HG03575 (cell line): Measurements from ENCODE around the gene CEP85L.

Experiments used
- ATAC-seq: cut with Tn5 transposase; IDR thresholded peaks from one replicate; pipeline ENCODE4 v1.9.1; 2021; ENCODE audit not compliant: unreplicated experiment, insufficient number of reproducible peaks, low FRiP score; ENCODE audit errors: extremely low read depth

Gene CEP85L

DNA sequence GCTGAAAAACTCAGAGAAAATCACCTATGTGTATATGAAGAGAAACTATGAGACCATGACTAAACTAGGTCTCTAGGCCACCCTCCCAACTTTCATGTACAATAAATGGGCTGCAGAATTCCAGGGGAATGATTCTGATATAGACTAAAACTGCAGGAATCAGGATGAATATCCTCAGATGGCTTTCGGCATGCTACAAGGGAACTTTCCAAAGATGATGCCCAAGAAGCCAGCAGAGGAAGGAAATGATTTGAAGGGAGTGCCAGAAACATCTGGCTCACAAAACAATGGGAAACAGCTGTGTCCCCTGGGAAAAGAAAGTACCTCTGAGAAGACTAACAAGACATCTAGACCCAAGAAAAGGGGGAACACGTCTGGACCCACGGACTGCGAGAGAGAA is 62.2 kb downstream of the CEP85L start:
- ATAC-seq, result no peak

- ATAC-seq, result no peak
Observed at GRCh38 chr6:118588626-118589025, 62.8 kb downstream of the CEP85L start.

DNA sequence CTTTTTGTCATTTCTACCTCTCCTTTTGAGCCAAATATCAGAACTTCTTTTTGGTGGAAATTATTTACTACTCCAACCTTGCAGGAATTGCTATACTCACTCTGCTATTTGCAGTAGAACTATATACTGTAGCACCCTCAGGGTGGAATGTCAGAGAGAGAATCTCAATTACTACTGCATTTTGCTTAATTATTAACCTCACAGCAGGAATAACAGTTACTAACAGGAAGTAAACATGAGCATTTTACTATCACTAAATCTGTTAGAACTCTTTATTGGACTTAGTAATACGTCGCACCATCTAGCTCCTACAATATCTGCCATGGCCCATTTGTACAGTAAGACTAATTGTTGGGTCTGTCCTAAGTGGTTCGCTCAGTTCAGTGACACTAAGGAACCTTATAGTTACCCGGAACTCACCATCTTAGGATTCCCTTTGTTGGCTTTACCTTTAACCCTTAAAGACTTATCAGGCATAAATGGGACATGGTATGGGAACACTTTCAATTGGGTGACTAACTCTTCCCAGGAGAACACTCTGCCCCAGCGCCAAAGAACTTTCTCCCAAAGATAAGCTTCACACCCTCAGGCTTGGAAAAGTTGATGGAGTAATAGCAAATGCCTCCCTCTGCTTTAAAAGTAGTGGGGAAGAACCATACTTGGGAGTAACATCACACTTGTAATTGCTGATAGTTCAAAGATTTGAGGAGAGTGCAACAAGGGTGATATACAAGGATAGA is 64.5 kb downstream of the CEP85L start:
- ATAC-seq, result no peak

- ATAC-seq, result no peak
Observed at GRCh38 chr6:118584911-118585310, 66.5 kb downstream of the CEP85L start.

DNA sequence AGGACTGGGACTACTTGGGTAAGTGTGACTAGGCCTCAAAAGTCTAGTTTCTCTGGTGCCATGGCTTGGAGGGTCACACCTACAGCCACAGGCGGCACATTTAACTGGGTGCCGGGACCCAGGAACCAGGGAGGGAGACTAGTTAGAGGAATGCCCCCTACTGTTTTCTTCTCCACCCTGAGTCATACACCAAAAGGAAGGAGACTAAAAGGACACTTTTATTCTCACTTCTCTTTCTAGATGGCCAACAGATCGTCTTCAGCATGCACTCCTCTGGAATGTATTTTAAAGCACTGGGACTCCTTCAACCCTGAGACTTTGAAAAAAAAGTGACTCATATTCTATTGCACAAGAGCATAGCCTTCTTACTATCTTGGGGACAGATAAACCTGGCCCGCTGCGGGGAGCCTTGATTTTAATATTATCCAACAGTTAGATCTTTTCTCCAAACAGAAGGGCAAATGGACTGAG is 69.9 kb downstream of the CEP85L start:
- no peak for ATAC-seq

- no peak for ATAC-seq
Observed at GRCh38 chr6:118580585-118581419, 70.6 kb downstream of the CEP85L start.

DNA sequence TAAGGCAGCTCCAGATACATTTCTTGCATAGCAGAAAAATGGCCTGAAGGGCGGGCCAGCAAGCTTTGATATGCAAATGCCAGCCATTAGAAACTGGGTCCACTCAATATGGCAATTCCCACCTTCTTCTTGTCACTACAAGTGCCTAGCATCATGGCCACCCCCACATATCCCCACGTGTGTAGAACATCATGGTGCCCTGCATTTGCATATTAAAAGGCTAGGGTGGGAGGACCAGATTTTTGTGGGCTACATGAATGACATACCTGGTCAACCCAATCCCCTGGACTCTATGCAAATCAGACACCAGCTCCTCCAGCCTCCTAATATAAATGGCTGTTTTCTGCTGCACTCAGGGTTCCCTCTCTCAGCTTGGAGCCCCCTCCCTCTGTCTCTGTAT is 71.6 kb downstream of the CEP85L start:
- ATAC-seq, result no peak

- no peak for ATAC-seq
Observed at GRCh38 chr6:118578617-118579016, 72.8 kb downstream of the CEP85L start.

- ATAC-seq, result no peak
Observed at GRCh38 chr6:118577972-118578371, 73.4 kb downstream of the CEP85L start.

DNA sequence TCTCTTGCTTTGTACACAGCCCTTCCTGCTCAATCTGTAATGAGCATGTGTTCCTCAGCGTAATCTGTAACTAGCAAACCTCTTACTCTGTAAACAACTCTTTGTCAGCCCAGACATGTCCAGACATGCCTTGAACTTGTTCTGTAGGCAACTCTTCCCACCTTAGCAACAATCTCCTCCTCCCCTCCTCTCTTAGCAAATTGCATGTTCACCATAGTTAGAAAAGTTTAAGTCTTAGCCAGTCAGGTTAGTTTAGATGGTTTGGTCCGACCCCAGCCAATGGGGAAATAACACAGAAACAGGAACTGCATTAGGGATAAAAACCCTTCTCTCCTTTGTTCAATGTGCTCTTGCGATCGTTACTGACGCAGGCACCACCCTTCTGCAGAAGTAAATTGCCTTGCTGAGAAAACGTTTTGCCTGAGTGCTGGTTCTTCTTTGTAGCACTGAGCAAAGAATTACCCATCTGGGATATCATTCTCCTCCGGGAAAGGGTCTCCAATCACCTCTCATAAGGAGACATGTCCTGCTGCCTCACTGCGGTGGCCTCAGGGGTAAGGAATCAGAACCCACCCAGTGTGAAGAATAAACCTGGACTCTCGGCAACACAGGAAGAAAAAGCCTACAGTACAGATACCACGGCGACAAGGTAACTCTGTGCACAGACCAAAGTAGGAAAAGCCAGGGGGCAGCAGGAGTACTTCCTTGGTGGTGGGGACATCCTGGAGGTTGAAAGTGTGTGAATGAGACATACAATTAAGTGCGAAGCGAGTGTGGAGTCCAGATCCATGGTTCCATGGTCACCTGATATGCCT is 77.1 kb downstream of the CEP85L start:
- ATAC-seq, result no peak

- ATAC-seq, result no peak
Observed at GRCh38 chr6:118571121-118571520, 80.3 kb downstream of the CEP85L start.

DNA sequence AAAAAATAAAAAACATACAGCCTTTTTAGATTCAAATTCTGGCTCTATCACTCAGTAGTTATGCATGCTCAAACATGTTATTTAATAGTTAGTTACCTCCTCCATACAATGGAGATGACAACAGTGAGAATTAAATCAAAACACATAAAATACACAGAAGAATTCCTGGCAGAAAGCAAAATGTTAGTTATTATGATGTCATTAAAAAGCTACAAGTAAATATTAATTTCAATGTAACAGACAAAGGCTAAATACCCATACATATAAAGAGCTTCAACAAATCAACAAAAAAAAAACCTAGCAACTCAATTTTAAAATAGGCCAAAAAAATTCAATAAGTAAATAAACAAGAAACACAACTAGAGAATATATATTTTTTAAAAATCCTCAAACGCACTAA is 81.9 kb downstream of the CEP85L start:
- no peak for ATAC-seq

- ATAC-seq, result no peak
Observed at GRCh38 chr6:118567974-118568373, 83.4 kb downstream of the CEP85L start.

- ATAC-seq, result peak; percentile 97
Observed at GRCh38 chr6:118565311-118565960, 86.0 kb downstream of the CEP85L start.

GRCh38 chr6:118562959-118563358 is 88.4 kb downstream of the CEP85L start:
- ATAC-seq, result no peak

DNA sequence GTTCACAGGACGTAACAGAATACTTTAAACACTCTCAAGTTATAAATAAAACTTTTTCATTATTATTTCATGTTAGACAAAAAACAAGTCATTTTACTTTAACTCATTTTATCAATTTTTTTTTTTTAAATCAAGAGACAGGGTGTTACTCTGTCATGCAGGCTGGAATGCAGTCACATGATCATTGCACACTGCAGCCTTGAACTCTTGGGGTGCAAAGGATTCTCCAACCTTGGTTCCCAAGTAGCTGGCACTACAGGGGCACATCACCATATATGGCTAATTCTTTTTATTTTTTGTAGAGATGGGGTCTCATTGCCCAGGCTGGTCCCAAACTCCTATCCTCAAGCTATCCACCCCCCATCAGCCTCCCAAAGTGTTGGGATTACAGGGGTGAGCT is 89.1 kb downstream of the CEP85L start:
- ATAC-seq, result no peak

- ATAC-seq, result no peak
Observed at GRCh38 chr6:118559659-118560058, 91.7 kb downstream of the CEP85L start.

GRCh38 chr6:118558464-118559217 is 92.8 kb downstream of the CEP85L start:
- no peak for ATAC-seq
